OCI-LY7 (cell line): Measurements from ENCODE around the gene FASTKD1. TPM values are rescaled to one million over a fixed set of nuclear protein-coding genes. Genes with fewer than 3 reads are reported as not detected.
"Not testable (repeated sequence)": the region's sequence is repeated elsewhere in the genome, so short reads cannot be mapped to it uniquely, and the experiment has no call there.

Experiments
- BruUV-seq: library from RNA; stranded (reverse); fragments of 400-500 nt; replicated peaks from 2 replicates; lab custom pipeline; 2021; lab: Mats Ljungman, UMichigan
- CTCF ChIA-PET: fragments of 300-600 bp; sonication (Branson Sonifier 250); formaldehyde crosslinking; loops from one replicate; lab custom pipeline; 2022; ENCODE audit warnings: antibody characterized with exemption; ENCODE audit not compliant: unreplicated experiment; lab: Charles Lee
- POLR2A ChIA-PET: fragments of 300-600 bp; sonication (Branson Sonifier 250); formaldehyde crosslinking; loops from one replicate; lab custom pipeline; 2022; ENCODE audit warnings: antibody characterized with exemption; lab: Charles Lee
- DNase-seq: peaks from one replicate; pipeline ENCODE4 v3.0.0-alpha.2; 2015; ENCODE audit warnings: low spot score
- H2AFZ ChIP-seq: fragments of 200-600 bp; sonication (generic), shearing (Covaris generic); 2 replicates; pipeline ENCODE4 v1.6.1; 2014; ENCODE audit warnings: mild to moderate bottlenecking, antibody characterized with exemption, low read length, moderate library complexity
- H3K27ac ChIP-seq: fragments of 200-600 bp; sonication (generic); 2 replicates; pipeline ENCODE4 v1.5.1; 2014; ENCODE audit warnings: mixed run types, low read depth, mild to moderate bottlenecking, moderate library complexity, low read length, inconsistent platforms; ENCODE audit not compliant: poor library complexity, severe bottlenecking
- H3K36me3 ChIP-seq: fragments of 200-600 bp; sonication (generic); 2 replicates; pipeline ENCODE4 v1.6.1; 2014; ENCODE audit warnings: mild to moderate bottlenecking, antibody characterized with exemption, low read length, moderate library complexity, mixed read lengths; ENCODE audit not compliant: insufficient read depth
- H3K4me1 ChIP-seq: fragments of 200-600 bp; sonication (generic); 2 replicates; pipeline ENCODE4 v1.5.1; 2014; ENCODE audit warnings: mild to moderate bottlenecking, low read length; ENCODE audit not compliant: insufficient read depth, poor library complexity, severe bottlenecking
- H3K4me2 ChIP-seq: fragments of 200-600 bp; sonication (generic); 2 replicates; pipeline ENCODE4 v1.6.1; 2014; ENCODE audit warnings: mild to moderate bottlenecking, low read length
- H3K4me3 ChIP-seq: fragments of 200-600 bp; sonication (generic); 2 replicates; pipeline ENCODE4 v1.5.1; 2014; ENCODE audit warnings: mild to moderate bottlenecking, low read depth, low read length; ENCODE audit not compliant: poor library complexity, severe bottlenecking
- H3K79me2 ChIP-seq: fragments of 200-600 bp; sonication (generic); 2 replicates; pipeline ENCODE4 v1.6.1; 2016; ENCODE audit warnings: low read depth, mild to moderate bottlenecking, low read length, moderate library complexity, mixed read lengths; ENCODE audit not compliant: insufficient read depth
- H3K9me2 ChIP-seq: fragments of 200-600 bp; sonication (generic); 2 replicates; pipeline ENCODE4 v1.6.1; 2016; ENCODE audit warnings: mild to moderate bottlenecking, low read length, mixed read lengths; ENCODE audit not compliant: insufficient read depth
- H3K9me3 ChIP-seq: fragments of 200-600 bp; sonication (generic); 2 replicates; pipeline ENCODE4 v1.6.1; 2014; ENCODE audit warnings: mild to moderate bottlenecking, mixed run types, low read length, mixed read lengths
- H4K20me1 ChIP-seq: fragments of 200-600 bp; sonication (generic); 2 replicates; pipeline ENCODE4 v1.6.1; 2014; ENCODE audit warnings: mild to moderate bottlenecking, antibody characterized with exemption, low read length, moderate library complexity, mixed read lengths; ENCODE audit not compliant: insufficient read depth
- CTCF ChIP-seq: fragments of 200-600 bp; sonication (generic); conservative IDR thresholded peaks from 2 replicates; pipeline ENCODE4 v1.5.1; 2014; ENCODE audit warnings: mild to moderate bottlenecking, antibody characterized with exemption, low read length, moderate library complexity, mixed read lengths
- EZH2phosphoT487 ChIP-seq: fragments of 200-600 bp; sonication (generic); IDR thresholded peaks from 2 replicates; pipeline ENCODE4 v1.6.1; 2018; ENCODE audit warnings: low read depth, borderline replicate concordance, mild to moderate bottlenecking, mixed run types, antibody characterized with exemption, low read length, moderate library complexity, mixed read lengths
- intact Hi-C: fragments of 100-400 bp; cut with micrococcal nuclease; formaldehyde crosslinking; loops from one replicate; pipeline ENCODE4 v1.10.0; 2022; ENCODE audit not compliant: unreplicated experiment
- total RNA-seq, 2 experiments: library from RNA; depleted of rRNA in 1 of 2; stranded (reverse); fragments of >200 nt in 1 of 2; shearing (Covaris generic) in 1 of 2; gene quantifications; 2 replicates each; pipeline ENCODE4 v1.2.3, GENCODE V29; 2014 to 2022

FASTKD1 gene
- total RNA-seq, 2 experiments from 2014 or later, result 34.6 to 54.9 TPM

- H3K4me3 ChIP-seq, result no peak overlapping the region
- TF ChIP-seq EZH2phosphoT487, result no peak
- no peak for TF ChIP-seq CTCF
- no TSS peak for BruUV-seq
- CTCF ChIA-PET, result no interaction called here
- H3K4me2 ChIP-seq, result no peak overlapping the region
- POLR2A ChIA-PET, result interaction anchor here (1.1 kb wide), 1 partner anchor 74 kb away, joined by 3 read pairs; no protein-coding TSS in a partner anchor
- no peak overlapping the region for H3K27ac ChIP-seq
- H3K9me3 ChIP-seq, result no peaks in the 10 kb centered on the region
- no peak overlapping the region for H2AFZ ChIP-seq
- no peaks in the 10 kb centered on the region for H3K9me2 ChIP-seq
- DNase-seq, result no peak
- H4K20me1 ChIP-seq, result no peaks in the 10 kb centered on the region
- H3K4me1 ChIP-seq, result no peaks in the 10 kb centered on the region
- intact Hi-C loops, result no loop called here
- peaks cover 51% of the 10 kb centered on the region for H3K36me3 ChIP-seq
- no peaks in the 10 kb centered on the region for H3K79me2 ChIP-seq
Observed at GRCh38 chr2:169540146-169540545, 33.5 kb downstream of the FASTKD1 start.

- H3K79me2 ChIP-seq, CTCF ChIA-PET, intact Hi-C loops, H3K9me3 ChIP-seq, H3K9me2 ChIP-seq, H3K4me3 ChIP-seq, DNase-seq, H3K4me2 ChIP-seq, H2AFZ ChIP-seq, H3K27ac ChIP-seq, BruUV-seq, H3K4me1 ChIP-seq, H4K20me1 ChIP-seq: not testable (repeated sequence)
- POLR2A ChIA-PET, result interaction anchor here (0.7 to 1.1 kb wide), 2 partner anchors 9 to 75 kb away, joined by 3 read pairs; no protein-coding TSS in a partner anchor
- peaks cover 49% of the 10 kb centered on the region for H3K36me3 ChIP-seq
Observed at GRCh38 chr2:169539460-169539859, 34.2 kb downstream of the FASTKD1 start.

GRCh38 chr2:169528271-169528701 is 45.4 kb downstream of the FASTKD1 start:
- Histone ChIP-seq H3K79me2 (no peaks in the 10 kb centered on the region), H3K4me3 (no peak overlapping the region), H3K9me3 (no peaks in the 10 kb centered on the region), H3K36me3 (peaks cover 36% of the 10 kb centered on the region; the same call in 1 of the 2 replicates), H3K27ac (no peak overlapping the region), H4K20me1 (no peaks in the 10 kb centered on the region), H2AFZ (no peak overlapping the region), H3K4me1 (no peaks in the 10 kb centered on the region), H3K9me2 (no peaks in the 10 kb centered on the region), H3K4me2 (no peak overlapping the region)
- no TSS peak for BruUV-seq
- CTCF ChIA-PET, result interaction anchor here (0.6 to 1.3 kb wide), 3 partner anchors 16 to 134 kb away, joined by 3 to 4 read pairs (median 3); no protein-coding TSS in a partner anchor
- peak; percentile 75 for DNase-seq
- POLR2A ChIA-PET, result no interaction called here
- intact Hi-C loops, result loop anchor here (5.0 kb wide), 2 partner anchors 149 to 399 kb away; no protein-coding TSS in a partner anchor
- TF ChIP-seq EZH2phosphoT487 (no peak), CTCF (peak; percentile 96)
